Neuron (in vitro differentiated cells): Measurements from ENCODE around the gene ZNF609.

Experiments used
- H2AFZ ChIP-seq: one replicate; pipeline ENCODE4 v1.6.1; 2013; ENCODE audit warnings: low read depth, mild to moderate bottlenecking, inconsistent platforms, low read length, moderate library complexity
- H3K27me3 ChIP-seq: one replicate; pipeline ENCODE4 v1.6.1; 2013; ENCODE audit warnings: low read length; ENCODE audit not compliant: insufficient read depth
- H3K36me3 ChIP-seq: one replicate; pipeline ENCODE4 v1.6.1; 2013; ENCODE audit warnings: low read length; ENCODE audit not compliant: insufficient read depth
- H3K4me1 ChIP-seq: one replicate; pipeline ENCODE4 v1.6.1; 2013; ENCODE audit warnings: low read length; ENCODE audit not compliant: insufficient read depth
- H3K4me3 ChIP-seq: 2 replicates; pipeline ENCODE4 v1.5.1; 2013; ENCODE audit warnings: mild to moderate bottlenecking, low read length, moderate library complexity
- H3K9me3 ChIP-seq: one replicate; pipeline ENCODE4 v1.6.1; 2013; ENCODE audit warnings: low read length

Gene ZNF609

DNA sequence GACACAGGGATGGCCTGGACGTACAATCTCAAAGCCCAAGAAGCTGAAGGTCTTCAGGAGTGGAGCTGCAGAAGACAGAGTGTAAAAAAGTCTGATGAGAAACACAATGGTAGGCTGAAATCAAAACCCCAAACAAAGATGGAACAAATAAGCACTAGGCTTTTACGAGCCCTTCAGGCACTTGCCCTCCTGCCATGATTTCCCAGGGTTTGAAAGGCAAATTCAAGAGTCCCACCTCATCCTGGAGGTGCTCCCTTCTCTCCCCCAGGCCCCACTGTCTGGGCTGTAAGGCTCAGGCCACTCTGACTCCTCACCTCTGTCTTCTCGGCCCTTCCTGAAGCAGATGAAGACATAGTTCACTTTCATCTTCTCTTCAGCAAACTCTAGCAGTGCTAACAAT, 228.4 kb downstream of the ZNF609 start:
- Histone ChIP-seq H3K27me3 (no peaks in the 10 kb centered on the region), H3K9me3 (no peaks in the 10 kb centered on the region), H3K36me3 (peaks cover 76% of the 10 kb centered on the region), H3K4me3 (no peak overlapping the region), H3K4me1 (no peaks in the 10 kb centered on the region), H2AFZ (no peak overlapping the region)

DNA sequence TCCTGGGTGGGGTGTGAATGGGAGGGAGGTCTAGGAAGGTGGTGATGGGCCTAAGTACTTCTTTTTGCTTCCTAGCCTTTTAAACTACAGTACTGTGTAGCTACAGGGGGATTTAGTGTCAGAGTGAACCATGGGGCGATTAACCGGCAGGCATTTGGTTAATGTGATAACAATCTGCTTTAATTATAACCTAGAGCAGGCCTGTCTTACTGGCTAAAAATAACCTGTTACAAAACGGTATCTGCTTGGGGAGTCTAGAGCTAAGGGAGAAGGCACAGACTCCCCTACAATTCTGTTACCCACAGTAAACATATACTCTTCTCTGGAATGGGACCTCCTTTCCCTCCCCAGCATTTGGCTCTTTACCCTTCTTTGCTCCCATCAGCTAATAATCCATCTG, 229.6 kb downstream of the ZNF609 start:
- Histone ChIP-seq H2AFZ (no peak overlapping the region), H3K36me3 (peaks cover 70% of the 10 kb centered on the region), H3K27me3 (no peaks in the 10 kb centered on the region), H3K4me1 (no peaks in the 10 kb centered on the region), H3K4me3 (no peak overlapping the region), H3K9me3 (no peaks in the 10 kb centered on the region)

DNA sequence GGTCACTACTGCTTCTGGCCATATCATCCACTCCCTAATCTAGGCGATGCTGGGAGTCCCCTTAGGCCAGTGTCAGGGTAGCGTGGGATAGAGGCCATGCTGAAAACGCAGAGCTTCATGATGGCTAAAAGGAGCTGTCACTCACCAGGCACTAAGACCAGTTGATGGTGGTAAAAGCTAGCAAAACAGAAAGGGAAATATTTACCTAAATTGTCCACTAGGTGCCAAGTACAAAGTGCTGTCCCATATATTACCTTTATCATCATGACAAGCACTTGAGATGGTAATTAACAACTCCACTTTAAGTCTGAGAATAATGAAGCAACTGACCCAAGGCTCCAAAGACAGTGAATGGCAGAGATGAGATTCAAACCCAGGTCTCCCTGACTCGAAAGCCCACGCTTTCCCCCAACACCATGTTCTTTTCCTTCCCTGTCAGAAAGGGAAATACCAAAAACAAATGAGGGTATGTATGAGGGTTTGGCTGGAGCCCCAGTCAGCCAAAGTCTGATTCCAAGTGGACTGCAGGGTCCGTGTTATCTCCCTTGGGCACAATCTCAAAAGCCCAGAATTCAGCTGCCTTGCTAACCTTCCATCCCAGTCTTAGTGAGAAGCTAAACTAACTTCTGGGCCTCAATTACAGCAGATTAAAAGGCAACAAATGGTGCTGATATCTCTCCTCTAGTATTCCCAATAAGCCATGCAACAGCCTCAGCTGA, 230.4 kb downstream of the ZNF609 start:
- Histone ChIP-seq H3K27me3 (no peaks in the 10 kb centered on the region), H3K9me3 (no peaks in the 10 kb centered on the region), H3K4me3 (no peak overlapping the region), H3K4me1 (no peaks in the 10 kb centered on the region), H3K36me3 (peaks cover 69% of the 10 kb centered on the region), H2AFZ (no peak overlapping the region)

DNA sequence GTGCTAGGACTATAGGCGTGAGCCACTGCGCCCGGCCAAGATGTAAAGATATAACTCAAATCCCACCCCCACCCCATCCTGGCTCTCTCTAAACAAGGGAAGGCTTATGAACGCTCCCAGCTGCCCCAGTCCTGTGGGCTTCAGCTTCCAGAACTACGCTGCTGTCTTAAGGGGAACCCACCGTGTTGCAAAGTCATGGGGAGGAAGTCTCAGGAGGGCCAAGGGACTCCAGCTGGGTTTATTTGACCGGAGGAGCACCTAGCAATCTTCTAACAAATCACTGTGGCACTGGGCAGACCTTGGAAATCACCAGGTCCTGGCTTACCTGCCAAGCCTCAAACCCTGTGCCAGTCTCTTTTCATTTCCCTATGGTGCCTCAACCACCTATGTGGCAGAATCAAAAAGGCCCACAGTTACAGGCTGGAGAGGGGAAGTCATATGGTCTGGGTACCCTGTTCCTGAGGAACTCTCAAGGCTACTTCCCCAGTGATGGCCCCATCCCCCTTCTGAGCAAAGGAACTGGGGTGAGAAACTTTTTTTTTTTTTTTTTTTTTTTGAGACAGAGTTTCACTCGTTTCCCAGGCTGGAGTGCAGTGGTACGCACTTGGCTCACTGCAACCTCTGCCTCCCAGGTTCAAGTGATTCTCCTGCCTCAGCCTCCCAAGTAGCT, 231.7 kb downstream of the ZNF609 start:
- Histone ChIP-seq H2AFZ (no peak overlapping the region), H3K9me3 (no peaks in the 10 kb centered on the region), H3K36me3 (peaks cover 66% of the 10 kb centered on the region), H3K4me1 (no peaks in the 10 kb centered on the region), H3K4me3 (no peak overlapping the region), H3K27me3 (no peaks in the 10 kb centered on the region)

DNA sequence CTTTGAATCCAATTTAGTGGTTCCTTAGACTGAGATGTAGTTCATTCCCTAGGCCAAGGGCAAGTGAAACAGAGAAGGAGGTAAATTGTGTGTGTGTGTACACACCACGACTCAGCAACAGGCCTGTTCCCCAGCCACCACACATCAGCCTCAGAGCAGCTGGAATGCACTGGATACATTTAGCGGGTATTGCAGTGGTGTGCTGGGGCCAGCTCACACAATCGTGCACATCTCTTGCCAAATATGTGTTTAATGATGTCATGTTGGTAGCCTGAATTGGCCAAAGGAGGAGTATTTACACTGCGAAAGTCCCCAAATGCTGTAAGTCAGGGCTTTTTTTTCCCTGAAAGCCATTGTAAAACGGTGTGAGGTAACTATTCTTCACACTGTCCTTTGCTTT, 232.8 kb downstream of the ZNF609 start:
- Histone ChIP-seq H3K36me3 (peaks cover 55% of the 10 kb centered on the region), H3K27me3 (no peaks in the 10 kb centered on the region), H3K4me3 (no peak overlapping the region), H2AFZ (no peak overlapping the region), H3K9me3 (no peaks in the 10 kb centered on the region), H3K4me1 (peaks cover 3% of the 10 kb centered on the region)

DNA sequence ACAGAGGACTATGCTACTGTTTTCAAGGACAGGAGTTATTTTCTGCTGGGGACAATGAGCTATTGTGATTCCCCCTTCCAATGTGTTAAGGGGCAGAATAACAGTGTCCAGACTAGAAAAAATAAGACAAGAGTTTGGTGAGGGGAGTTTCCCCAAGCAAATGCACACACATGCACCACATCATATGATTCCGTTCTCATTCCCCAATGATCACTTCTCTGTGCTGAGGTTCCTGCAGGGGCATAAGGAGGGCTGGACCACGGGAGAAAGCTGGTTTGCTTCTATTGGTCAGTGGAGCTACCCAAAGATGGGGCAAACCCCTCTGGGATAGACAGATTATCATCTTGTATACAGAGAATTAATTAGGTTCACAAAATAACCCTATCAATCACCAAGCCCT, 234.4 kb downstream of the ZNF609 start:
- Histone ChIP-seq H3K9me3 (no peaks in the 10 kb centered on the region), H3K4me3 (no peak overlapping the region), H3K36me3 (peaks cover 42% of the 10 kb centered on the region), H3K4me1 (peaks cover 11% of the 10 kb centered on the region), H3K27me3 (no peaks in the 10 kb centered on the region), H2AFZ (no peak overlapping the region)

DNA sequence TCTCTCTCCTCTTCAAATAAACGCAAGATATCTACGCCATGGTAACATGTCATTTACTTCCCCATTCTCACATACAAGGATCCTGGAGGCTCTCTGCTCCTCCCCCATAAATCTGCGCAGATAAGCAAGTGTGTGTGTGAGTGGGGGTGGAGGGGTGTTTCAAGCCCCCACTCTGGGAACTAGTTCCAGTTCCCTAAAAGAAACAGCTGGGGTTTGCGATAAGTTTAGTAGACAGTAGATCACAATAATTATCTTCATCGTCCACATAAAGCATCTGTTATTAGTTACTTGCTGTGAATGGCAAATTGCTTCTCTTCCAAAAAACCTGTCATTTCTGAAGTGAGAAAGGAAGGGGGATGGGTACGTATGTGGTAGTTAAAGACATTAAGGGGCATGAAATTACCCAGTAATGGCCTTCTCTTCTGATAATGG, 235.2 kb downstream of the ZNF609 start:
- H3K36me3 ChIP-seq = peaks cover 38% of the 10 kb centered on the region
- H2AFZ ChIP-seq = no peak overlapping the region
- no peaks in the 10 kb centered on the region for H3K27me3 ChIP-seq
- no peak overlapping the region for H3K4me3 ChIP-seq
- H3K9me3 ChIP-seq = no peaks in the 10 kb centered on the region
- H3K4me1 ChIP-seq = peaks cover 19% of the 10 kb centered on the region

DNA sequence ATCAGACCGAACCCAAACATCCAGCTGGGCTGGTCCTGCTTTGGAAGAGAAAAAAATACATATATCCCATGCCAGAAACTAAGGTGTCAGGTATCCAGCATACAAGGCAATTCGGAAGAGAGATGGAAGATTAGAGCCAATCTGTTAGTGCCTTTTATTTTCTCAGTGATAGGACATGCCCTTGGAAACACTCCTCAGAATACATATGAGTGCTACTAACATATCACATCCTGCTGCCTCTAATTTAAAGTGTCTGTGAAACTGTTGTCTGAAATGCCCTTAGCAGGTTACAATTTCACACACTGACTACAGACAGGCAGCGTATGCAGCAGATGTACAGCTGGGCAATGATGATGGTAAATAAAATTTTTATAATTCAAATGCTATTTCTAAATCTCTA, 236.1 kb downstream of the ZNF609 start:
- peaks cover 28% of the 10 kb centered on the region for H3K4me1 ChIP-seq
- H3K9me3 ChIP-seq = no peaks in the 10 kb centered on the region
- peaks cover 32% of the 10 kb centered on the region for H3K36me3 ChIP-seq
- no peaks in the 10 kb centered on the region for H3K27me3 ChIP-seq
- no peak overlapping the region for H3K4me3 ChIP-seq
- H2AFZ ChIP-seq = no peak overlapping the region

DNA sequence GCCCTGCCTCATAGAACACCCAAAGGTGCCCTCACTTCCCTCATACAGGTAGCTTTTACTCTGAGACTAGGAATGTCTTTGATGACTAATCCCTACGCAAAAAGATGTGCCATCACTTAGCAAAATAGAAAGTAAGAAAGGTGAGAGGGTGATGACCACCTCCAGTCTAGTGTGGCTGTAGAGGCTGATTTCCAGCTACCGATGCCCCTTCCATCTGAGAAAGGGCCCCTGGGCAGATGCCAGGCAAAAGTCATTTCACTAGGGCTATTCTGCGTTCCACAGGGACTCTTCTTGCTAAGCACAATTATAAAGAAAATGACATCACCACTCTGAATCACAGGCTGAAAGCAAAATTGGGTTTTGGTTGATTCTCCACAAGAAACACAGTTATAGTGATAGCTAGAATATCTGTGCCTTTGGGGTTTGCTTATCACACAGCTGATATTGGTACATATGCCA, 237.6 kb downstream of the ZNF609 start:
- Histone ChIP-seq H3K36me3 (peaks cover 23% of the 10 kb centered on the region), H3K4me1 (peaks cover 35% of the 10 kb centered on the region), H3K27me3 (no peaks in the 10 kb centered on the region), H3K4me3 (no peak overlapping the region), H3K9me3 (no peaks in the 10 kb centered on the region), H2AFZ (no peak overlapping the region)

DNA sequence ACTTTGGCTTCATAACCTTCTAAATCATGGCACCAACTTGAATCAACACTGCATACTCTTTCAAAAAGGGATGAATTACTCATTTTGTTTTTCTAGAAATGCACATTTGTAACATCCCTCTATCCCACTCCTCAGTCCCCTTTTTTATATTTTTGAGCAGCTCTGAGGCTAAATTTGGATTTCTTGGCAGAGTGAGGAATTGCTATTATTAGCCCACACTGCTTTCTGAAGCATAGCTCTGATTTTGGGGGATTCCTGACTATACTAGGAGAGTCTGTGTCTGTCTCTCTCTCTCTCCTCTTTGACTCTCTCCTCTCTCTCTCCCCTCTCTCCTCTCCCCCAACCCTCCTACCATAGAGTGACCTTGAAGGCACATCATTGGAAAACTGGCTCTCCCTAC, 238.4 kb downstream of the ZNF609 start:
- Histone ChIP-seq H3K27me3 (no peaks in the 10 kb centered on the region), H3K4me3 (no peak overlapping the region), H3K9me3 (no peaks in the 10 kb centered on the region), H3K36me3 (peaks cover 15% of the 10 kb centered on the region), H2AFZ (no peak overlapping the region), H3K4me1 (peaks cover 39% of the 10 kb centered on the region)

DNA sequence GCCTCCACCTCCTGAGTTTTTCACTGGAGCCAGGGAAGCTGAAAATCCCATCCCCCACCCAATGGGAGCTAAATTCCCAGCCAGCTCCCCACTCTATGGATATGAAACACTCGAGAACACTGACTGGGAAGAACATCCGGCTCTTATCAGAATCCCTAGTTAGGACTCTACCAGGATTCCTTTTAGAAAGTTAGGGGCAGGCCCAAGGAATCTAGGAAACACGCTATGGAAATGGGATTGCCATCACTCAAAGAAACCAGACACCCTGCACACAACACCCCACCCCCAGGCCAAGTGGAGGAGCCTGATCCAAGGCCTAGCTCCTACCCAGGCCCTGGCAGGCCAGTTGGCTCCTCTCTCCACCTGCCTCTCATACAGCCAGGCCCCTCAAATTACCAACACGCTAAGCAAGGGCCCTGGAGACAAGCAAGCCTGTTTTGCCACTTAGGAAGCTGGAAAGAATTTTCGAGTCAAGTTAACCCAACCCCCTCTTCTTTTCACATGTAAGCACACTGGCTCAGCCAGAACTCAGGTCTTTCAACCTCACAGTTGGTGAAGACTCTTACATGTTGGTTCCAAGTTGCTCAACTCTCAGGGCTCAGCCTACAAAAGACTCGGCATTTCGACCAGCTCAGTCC, 239.5 kb downstream of the ZNF609 start:
- Histone ChIP-seq H3K36me3 (peaks cover 14% of the 10 kb centered on the region), H3K27me3 (no peaks in the 10 kb centered on the region), H3K4me1 (peaks cover 40% of the 10 kb centered on the region), H3K9me3 (no peaks in the 10 kb centered on the region), H3K4me3 (peak overlapping the region; percentile 19), H2AFZ (no peak overlapping the region)

DNA sequence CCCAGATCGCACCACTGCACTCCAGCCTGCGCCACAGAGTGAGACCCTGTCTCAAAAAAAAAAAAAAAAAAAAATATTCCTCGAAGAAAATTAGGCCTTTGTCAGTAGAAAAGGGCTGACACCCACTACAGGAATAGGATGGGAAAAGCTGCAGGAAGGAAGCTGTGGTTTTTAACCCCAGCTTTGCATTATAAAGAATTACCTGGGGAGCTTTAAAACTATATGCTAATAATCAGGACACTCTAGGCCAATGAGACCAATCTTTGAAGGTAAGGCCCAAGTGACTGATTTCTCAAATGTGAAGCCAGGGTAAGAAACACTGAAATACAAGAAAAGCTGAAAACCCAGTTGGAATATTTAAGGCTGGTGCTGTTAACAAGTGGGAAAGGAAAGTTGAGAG, 240.7 kb downstream of the ZNF609 start:
- Histone ChIP-seq H2AFZ (no peak overlapping the region), H3K9me3 (no peaks in the 10 kb centered on the region), H3K4me3 (peak overlapping the region; percentile 96), H3K36me3 (peaks cover 9% of the 10 kb centered on the region), H3K27me3 (no peaks in the 10 kb centered on the region), H3K4me1 (peaks cover 40% of the 10 kb centered on the region)

DNA sequence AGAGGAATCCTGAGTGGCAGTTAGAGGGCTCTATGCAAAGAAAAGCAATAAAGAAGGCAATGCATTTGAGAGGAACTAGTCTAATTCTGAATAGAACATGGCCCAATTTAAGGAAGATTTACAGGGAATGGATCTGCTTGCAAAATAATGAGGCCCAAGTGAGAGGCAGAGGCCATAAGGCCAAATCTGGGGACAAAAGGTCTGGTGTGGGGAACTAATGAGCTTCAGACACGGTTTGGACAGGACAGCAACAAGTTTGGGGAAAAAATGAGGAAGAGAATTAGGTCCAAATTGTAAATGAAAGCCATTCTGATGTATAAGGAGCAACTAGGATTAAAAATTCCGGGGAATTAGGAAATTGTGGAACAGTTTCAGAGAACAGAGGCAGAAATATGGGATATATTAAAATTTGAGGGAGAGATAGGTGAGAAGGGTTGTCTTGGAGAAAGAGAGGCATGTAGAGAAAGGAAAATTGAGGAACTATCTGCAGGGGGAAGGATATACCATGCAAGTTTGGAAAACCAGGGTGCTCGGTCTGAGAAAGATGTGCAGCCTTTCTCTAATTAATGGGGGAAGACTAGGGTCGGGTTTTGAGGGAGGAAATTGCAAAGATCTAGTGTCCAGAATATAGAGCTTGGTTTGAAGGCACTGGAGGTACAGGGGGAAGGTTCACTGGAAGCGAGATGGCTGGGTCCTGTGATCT, 241.3 kb downstream of the ZNF609 start:
- peaks cover 9% of the 10 kb centered on the region for H3K36me3 ChIP-seq
- H3K9me3 ChIP-seq = no peaks in the 10 kb centered on the region
- H3K4me3 ChIP-seq = peak overlapping the region; percentile 96
- no peaks in the 10 kb centered on the region for H3K27me3 ChIP-seq
- no peak overlapping the region for H2AFZ ChIP-seq
- peaks cover 40% of the 10 kb centered on the region for H3K4me1 ChIP-seq
